HG03025 (cell line): ENCODE results near the gene RBM15.

Source experiments
- ATAC-seq: cut with Tn5 transposase; IDR thresholded peaks from one replicate; pipeline ENCODE4 v1.9.1; 2021; ENCODE audit warnings: mild to moderate bottlenecking, moderate library complexity; ENCODE audit not compliant: unreplicated experiment, low FRiP score

Gene RBM15, protein sequence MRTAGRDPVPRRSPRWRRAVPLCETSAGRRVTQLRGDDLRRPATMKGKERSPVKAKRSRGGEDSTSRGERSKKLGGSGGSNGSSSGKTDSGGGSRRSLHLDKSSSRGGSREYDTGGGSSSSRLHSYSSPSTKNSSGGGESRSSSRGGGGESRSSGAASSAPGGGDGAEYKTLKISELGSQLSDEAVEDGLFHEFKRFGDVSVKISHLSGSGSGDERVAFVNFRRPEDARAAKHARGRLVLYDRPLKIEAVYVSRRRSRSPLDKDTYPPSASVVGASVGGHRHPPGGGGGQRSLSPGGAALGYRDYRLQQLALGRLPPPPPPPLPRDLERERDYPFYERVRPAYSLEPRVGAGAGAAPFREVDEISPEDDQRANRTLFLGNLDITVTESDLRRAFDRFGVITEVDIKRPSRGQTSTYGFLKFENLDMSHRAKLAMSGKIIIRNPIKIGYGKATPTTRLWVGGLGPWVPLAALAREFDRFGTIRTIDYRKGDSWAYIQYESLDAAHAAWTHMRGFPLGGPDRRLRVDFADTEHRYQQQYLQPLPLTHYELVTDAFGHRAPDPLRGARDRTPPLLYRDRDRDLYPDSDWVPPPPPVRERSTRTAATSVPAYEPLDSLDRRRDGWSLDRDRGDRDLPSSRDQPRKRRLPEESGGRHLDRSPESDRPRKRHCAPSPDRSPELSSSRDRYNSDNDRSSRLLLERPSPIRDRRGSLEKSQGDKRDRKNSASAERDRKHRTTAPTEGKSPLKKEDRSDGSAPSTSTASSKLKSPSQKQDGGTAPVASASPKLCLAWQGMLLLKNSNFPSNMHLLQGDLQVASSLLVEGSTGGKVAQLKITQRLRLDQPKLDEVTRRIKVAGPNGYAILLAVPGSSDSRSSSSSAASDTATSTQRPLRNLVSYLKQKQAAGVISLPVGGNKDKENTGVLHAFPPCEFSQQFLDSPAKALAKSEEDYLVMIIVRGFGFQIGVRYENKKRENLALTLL

DNA sequence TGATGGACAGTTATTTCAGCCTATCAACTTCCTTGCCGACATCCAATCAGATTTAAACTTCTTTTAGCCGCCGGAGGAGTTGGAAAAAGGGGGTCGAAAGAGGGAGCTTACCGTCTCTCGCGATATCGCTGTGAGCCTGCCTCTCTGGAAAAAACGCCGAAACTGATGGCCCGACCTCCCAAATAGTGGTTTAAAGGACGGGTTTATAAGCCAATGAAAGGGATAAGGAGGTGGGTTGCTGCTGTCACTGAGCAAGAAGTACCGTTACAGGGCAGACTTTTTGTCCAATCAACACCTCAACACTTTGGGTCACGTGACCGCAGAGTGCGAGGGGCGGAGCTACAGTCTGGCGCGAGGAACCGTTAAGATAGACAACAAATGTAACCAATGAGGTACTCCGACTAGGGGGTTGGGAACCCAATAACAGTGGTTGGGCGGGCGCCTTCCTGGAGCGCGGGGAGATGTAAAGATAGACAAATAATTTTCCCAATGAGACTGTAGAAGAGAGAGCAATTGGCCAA lies at the start of gene RBM15:
Gene RBM15, plus strand, starts transcription at position 492 of the 521 bp plus-strand sequence. Its CDS starts 29 bp downstream, at position 521.
- ATAC-seq, result peak; percentile 66

DNA sequence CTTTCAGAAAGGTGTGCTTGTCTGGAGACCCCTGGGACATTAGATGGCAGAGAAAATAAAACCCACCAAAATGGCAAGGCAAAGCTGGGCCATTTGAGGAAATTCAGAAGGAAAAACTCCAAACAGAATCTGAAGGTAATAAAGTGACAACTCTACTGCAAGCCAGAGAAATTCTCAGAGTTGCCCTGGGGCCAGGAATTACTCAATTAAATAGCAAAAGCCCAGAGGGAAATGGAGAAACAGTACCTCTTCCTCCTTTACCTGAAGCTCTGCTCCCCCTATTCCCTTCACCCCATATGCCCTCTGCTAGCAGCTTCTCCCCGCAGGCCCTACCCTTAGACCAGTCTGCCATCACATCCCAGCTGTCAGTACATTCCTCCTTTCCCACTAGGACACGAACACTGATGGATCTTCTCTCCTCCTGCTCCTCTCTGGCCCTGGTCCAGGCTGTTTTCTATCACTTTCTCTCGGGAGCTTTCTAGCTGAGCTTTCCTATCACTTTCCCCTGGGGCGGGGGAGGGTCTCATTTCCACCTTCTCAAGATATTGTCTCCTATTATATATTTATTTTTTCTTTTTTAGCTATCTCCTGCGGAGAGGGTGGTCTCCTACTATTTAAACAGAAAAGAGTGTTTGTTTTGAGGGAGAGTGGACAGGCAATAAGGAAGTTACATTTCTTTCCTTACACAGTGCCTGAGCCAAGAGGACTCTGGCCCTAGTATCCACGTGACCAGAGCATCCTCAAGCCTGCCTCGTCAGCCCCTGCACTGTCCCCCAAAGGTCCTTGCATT lies 47.7 kb upstream of the RBM15 start:
- ATAC-seq, result no peak

DNA sequence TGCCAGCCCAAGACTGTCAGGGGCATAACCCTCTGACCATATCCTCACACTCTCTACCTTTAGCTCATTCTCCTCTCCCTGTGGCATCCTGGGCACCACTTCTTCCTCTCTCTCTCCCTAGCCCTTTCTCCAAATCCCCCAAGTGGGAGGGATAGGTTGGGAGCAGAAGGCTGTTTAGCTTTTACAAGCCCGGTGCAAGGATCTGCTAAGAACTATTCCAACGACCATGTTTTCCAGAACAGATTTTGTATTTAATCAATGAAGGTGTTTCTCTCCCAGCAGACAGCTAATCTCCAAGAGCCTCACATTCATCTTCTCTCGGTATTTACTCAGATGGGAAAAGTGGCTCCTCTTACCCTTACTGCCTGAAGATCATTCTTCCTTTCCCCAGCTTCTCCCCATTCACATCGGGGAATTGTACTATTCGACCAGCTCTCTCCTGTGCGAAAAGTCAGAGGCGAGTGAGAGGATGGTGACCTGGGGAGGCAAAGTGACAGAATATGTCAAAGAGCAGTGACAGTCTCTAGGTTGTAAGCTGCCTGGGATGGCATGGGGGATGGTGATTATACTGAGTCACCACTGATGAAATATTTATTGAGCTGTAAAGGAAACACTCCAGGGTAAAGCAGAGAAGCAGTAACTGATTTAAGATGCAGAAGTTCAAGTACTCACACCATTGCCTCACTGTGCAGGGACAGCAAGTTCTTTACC lies 47.0 kb upstream of the RBM15 start:
- no peak for ATAC-seq

DNA sequence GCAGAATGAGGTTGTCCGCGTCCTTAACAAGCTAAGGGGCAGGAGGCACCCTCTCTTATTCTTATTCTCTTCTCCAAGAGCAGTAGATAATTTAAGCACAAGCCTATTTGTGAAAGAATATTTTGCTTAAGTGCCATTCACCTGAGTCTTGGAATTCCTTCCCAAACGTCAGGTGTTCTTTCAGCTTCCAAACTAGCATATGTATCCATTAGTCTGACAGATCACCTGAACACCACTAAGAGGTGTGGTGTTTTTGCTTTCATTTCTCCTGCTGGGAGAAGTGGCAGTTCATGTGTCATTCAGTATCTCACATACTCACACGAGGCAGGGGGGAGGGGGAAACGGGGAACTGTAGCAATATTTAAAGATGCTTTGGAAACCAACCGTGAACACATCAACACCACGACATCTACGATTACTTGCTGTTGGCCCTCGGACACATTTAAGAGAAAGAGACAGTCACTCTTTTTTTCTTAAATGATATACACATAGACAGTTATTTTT lies 45.5 kb upstream of the RBM15 start:
- ATAC-seq, result no peak

DNA sequence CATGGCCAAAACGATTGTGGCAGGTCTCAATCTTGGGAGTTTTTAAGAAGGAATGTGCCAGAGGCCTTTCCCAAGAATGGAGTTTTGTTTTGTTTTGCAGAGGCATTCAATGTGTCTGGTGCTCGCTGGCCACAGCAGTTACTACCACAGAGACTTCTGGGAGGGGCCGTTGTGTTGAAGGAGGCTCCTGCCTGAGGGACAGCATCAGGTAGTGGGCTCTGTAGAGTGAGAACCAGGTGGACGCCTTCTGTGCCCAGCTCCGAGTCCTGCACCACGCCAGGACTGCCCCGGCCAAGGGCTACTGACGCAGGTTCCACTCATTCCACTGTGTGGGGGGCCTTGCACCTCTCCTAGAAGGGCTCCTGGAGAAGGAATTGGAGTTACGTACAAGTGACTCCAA lies 44.9 kb upstream of the RBM15 start:
- no peak for ATAC-seq

DNA sequence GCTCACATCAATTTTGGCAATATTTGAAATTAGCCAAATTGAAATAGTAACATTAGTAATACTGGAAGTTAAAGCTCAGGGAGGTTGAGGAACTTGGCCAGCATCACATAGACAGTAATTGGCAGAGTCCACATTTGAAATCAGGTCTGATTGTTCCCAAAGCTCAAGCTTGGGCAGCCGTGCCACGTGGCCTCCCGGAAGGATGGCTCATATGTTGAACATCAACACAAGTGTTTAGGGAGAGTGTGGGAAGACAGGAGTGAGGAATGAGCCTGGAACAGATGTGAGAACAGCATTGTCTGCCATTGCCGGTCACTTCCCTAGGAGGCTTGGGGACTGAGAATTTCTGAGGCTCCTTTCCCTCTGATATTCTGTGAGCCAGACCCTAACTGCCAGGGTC lies 40.2 kb upstream of the RBM15 start:
- ATAC-seq, result no peak

DNA sequence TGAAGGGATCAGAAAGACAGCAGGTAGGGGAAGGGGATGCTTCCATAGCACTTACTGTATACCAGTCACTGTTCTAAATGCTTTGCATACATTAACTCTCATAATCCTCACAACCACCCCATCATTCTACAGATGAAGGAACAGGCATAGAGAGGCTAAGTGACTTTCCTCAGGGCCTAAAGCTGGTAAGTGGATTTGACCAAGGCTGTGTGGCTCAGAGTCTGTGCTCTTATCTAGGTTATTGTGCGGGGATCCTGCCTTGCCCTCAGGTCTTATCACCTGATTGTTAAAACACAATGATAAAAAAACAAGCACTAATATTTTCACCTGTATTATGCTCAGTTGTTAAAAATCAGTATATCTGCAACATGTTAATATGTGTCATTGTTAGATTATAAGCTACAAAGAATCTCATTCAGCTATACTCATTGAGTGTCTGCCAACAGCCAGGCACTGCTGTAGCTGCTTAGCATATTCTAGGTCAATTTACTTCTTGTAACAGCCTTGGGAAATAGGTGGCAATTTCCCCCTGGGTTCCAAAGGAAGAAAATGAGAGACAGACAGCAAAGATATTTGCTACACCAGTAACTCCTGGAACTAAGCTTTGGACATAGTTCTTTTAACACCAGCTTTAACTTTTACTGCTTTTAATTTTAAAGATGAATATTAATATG lies 38.6 kb upstream of the RBM15 start:
- no peak for ATAC-seq

DNA sequence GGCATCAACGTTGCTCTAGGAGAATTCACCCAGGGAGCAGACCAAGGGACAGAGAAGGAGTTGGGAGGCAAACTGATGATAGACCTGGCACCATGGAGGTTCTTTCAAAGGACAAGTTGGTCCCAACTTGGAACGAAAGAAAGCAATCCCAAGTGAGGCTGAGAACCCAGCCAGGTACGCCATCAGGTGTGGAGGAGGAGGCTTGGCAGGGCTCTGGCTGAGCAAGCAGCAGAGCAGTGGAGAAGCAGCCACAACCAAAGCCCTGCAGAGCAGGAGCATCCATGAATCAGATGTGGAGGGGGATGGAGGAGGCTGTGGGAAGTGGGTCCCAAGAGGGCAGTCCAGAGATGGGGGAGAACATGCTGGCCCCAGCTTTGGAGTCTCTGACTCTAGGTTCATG lies 36.3 kb upstream of the RBM15 start:
- no peak for ATAC-seq

DNA sequence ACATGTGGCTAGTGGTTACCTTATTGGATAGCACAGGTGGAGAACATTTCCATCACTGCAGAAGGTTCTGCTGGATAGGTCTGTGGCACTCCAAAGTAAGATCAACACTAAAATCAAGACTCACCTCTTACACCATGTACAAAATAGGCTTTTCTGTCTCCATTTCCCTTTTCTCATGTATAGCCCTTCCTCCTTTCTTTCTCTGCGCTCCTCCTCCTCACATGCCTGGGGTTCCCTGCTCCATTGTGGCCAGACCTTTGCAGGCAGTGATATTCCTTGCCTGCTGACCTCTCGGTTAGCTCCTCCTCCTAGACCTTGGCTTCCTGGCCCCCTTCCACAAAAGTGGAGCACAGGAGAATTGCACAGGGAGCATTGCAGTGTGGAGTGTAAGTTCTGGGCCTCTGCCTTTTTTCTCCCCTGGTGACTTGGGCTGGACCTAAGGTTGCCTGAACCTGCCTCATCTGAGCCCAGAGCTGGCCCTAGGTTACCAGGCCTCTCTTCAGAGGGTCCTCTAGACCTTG lies 33.2 kb upstream of the RBM15 start:
- ATAC-seq, result no peak

DNA sequence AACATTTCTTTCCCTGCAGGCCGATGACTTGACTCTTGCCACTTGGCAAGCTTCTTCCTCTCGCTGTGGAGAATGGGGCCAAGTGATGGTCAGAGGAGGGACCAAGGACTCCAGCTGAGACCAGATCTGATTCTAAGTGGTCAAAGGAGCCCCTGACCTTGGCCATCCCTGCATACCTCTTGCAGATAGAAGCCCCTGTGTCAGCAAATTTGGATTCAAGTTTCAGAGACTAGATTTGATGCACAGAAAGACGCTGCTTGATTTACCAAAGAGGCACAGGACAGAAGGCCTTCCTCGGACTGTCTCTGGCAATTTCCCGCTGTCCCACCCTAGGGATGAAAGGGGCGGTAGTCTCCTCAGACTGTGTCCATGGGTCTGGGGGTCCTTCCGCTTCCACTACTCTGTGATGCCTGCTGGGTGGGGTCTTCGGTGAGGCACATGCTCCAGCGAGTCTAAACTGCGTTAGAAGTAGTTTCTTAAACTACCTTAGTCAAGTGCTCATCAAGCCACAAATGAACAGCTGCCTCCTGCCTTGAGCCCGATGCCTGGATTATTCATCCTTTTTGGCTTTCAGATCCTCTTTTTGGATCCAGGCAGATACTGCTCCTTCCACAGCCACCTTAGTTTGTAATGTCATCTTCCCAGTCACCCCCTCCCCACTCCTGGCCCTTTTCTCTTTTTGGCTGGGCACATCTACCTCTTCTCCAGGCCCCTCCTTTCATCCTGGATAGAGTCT lies 31.8 kb upstream of the RBM15 start:
- ATAC-seq, result no peak

DNA sequence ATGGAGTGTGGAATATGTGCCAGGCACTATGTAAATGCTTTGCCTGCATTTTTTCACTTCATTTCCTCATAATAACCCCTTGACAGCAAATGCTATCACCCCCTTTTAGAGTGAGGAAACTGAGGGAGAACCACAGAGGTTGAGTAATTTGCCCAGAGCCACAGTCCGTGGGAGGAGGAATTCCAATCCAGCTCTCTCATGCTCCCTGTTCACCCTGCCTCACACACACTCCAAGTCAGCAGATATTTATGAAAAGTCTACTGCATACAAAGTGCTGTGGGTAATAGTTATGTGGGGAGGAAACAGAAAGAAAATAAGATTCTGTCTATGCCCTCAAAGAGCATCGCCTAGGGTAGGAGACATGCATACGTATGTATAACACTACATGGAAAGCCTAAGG lies 30.9 kb upstream of the RBM15 start:
- ATAC-seq, result no peak

DNA sequence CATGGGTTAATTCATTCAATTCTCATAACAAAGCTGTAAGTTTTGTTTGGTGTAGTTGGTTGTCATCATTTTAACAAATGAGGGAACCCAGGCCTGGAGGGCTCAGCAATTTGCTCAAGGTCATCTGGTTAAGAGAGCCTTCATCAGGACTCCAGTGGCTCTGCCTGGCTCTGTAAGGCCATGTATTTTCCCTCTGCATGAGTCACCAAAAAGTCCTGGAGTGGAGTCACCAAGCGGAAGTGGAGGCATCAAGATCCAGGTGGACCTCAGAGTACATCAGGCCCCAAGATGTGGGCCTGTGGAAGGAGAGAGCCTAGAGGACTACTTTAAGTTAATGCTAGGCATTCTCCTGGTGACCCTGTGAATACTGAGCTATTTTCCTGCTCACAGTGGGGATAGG lies 30.0 kb upstream of the RBM15 start:
- no peak for ATAC-seq

DNA sequence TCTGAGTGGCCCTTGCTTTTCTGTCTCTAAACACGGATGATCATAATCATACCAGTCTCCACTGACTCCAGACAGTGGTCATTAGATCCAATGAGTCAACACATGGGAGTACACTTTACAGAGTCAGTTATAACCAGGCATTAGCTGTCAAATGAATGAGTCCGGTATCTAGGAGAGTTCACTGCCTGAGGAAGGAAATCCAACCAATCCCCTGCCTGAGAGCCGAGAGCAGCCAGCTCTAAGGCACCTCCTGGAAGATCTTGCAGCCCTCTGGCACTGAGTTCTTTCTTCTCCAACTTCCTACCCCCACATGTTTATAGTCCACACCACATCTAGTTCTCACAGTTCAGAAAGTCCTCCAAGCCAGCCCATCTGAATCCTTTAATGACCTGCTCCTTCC lies 29.4 kb upstream of the RBM15 start:
- ATAC-seq, result no peak

DNA sequence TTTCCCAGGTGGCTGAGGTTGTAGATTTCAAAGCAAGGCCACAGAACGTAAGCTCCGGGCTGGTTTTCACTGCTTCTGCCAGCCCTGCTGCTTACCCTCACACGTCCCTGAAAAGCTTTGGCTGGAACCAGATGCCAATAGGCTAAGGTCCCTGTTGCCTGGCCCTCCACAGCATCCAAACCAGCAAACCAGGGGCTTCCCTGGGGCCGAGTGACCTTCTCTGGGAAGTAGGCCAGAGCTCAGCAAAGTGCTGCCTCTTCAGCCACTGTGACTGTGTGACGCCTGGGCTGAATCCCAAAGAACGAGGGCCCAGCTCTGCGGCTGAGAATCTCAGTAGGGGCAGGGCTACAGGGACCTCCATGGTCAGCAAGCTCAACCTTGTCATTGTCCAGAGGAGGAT lies 28.9 kb upstream of the RBM15 start:
- no peak for ATAC-seq

DNA sequence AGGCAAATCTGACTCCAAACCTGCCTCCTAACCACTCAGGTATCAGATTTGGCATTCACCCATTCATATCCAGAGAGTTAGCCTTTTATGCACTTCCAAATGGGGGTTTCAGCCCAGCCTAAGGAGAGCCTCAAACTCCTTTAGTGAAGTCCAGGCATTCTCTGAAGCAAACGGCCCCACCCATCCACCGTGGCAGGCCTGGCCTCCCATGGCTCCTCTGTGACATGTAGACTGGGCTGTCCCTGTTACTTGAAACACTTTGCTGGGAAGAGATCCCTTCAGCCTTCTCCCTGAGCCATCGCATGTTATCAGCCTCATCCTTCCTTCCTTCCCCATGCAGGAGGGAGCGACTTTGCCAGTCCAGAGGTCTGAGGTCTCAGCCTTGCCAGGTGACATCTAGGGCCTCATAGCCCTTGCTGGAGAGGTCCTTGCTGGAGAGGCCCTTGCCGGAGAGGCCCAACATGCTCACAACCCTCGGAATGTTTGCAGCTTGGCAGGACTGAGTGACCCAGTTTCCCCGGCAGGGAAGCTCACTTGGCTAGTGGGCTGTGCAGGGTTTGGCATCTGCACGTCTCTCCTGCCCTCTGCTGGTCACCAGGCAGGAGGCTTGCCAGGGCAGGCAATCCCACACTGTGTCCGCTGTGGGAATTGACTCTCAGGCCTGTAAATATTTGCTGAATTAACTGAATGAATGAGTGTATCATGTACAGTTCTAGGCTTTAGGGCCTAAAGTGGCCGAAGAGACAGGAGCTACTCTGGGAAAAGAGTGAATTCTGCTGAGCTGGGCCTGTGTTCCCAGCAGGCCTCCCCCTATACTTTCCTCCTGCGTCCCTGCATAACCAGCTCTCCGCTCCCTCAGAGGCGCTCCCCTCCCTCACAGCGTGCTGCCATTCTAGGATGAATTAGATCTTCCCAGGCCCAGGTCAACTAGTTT lies 26.7 kb upstream of the RBM15 start:
- ATAC-seq, result no peak

DNA sequence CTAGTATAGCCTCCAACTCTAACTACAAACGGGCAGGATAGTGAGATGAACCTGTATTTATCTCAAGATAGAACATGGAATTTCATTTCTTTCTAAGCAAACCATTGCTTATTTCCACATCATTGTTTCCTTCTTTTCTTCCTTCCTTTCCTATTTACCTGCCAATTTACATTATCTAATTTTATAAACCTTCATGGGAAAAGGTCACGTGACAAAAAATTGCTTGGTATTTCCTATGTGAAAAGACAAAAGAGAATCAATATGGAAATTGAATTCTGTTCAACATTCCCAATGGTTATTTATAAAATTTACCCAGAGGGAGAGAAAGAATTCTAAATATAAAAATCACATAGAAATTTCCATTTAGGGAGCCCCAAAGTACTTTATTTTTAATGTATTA lies 22.4 kb upstream of the RBM15 start:
- ATAC-seq, result no peak

DNA sequence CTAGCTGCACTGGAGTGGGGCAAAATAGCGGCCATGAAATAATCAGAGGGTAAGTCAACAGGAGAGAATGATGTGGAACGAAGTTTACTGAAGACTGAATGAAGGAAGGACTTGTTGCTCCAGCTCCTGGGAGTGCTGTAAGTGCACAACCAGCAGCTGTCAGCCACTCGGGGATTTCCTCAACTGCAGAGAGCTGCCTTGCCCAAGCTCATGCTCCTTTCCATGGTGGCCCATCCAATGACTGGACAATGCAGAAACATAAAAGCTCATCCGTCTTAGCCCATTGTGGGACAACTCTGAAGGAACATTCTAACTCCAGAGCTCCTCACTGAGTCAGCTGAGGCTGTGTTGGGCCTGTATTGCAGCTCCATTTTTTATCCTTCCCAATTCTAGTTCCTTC lies 21.1 kb upstream of the RBM15 start:
- no peak for ATAC-seq
